Body of pancreas (tissue), 4 donors: ENCODE results near the gene NCOA3.

Experiments used
- POLR2A ChIP-seq, 3 donors: fragments of 450-650 bp; IDR thresholded peaks; one replicate each; pipeline ENCODE4 v1.6.1; 2016; ENCODE audit warnings: antibody characterized with exemption in 3 of 3, mild to moderate bottlenecking in 2 of 3
- TF ChIP-seq, protein P1 (sequence below), 7 experiments: fragments of 450-650 bp in 4 of 7; fragments of 200-600 bp in 3 of 7; sonication (generic) in 3 of 7; IDR thresholded peaks; one replicate each; pipeline ENCODE4 v1.5.1; 2016 to 2019; ENCODE audit warnings: antibody characterized with exemption in 7 of 7

DNA sequence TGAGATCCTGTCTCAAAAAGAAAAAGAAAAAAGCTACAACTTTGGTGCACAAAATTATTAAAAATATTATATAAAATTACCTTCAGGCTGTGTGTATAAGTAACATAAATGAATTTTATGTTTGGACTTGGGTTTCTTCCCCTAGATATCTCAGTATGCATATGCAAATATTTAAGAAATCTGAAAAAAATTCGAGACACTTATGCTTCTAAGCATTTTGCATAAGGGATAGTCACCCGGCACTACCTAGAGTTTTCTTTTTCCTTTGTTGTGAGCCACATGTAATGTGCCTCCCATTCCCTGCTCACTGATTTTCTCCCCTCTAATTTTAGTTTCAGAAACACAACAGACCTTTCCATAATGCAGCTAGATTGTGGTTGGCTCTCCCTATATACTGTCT is 79.4 kb downstream of the NCOA3 start:
- TF ChIP-seq, protein P1, sequence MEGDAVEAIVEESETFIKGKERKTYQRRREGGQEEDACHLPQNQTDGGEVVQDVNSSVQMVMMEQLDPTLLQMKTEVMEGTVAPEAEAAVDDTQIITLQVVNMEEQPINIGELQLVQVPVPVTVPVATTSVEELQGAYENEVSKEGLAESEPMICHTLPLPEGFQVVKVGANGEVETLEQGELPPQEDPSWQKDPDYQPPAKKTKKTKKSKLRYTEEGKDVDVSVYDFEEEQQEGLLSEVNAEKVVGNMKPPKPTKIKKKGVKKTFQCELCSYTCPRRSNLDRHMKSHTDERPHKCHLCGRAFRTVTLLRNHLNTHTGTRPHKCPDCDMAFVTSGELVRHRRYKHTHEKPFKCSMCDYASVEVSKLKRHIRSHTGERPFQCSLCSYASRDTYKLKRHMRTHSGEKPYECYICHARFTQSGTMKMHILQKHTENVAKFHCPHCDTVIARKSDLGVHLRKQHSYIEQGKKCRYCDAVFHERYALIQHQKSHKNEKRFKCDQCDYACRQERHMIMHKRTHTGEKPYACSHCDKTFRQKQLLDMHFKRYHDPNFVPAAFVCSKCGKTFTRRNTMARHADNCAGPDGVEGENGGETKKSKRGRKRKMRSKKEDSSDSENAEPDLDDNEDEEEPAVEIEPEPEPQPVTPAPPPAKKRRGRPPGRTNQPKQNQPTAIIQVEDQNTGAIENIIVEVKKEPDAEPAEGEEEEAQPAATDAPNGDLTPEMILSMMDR (IDR thresholded peaks at IDR 0.05): no peak
- TF ChIP-seq POLR2A (IDR thresholded peaks at IDR 0.05): no peak
